Measurements from ENCODE around the gene OR52E6. TPM values are rescaled to one million over a fixed set of nuclear protein-coding genes. Genes with fewer than 3 reads are reported as not detected.

Gene OR52E6
- total RNA-seq = not detected in 2 replicates

GRCh38 chr11:5841797-5842196 is at the start of gene OR52E6:
OR52E6 (minus strand) TSS chr11:5841897; CDS start chr11:5841897, 0 bp downstream.

GRCh38 chr11:5880329-5880728 is 38.6 kb upstream of the OR52E6 start, which contains the start of gene OR52E4:
OR52E4 (plus strand) TSS chr11:5880629; CDS start chr11:5884293, 3,664 bp downstream.

GRCh38 chr11:5857590-5857989 is 15.9 kb upstream of the OR52E6 start, which contains the start of gene OR52E8:
OR52E8 (minus strand) TSS chr11:5857690; CDS start chr11:5857690, 0 bp downstream.

GRCh38 chr11:5808500-5809121 is 33.1 kb downstream of the OR52E6 start, which contains the start of gene OR52N2:
OR52N2 (plus strand) TSS chr11:5808924; CDS start chr11:5820336, 11,412 bp downstream.

GRCh38 chr11:5791165-5791564 is 50.5 kb downstream of the OR52E6 start, which contains the start of gene OR52N1:
OR52N1 (minus strand) TSS chr11:5791265; CDS start chr11:5788816, 2,449 bp downstream.

Other genes with a start within 250 kb of the OR52E6 start
- 2.7 and 2.8 TPM in 2 replicates for gene TRIM6, start 245.3 kb downstream of the OR52E6 start, total RNA-seq
- 4.9 and 6.5 TPM in 2 replicates for gene TRIM34, start 216.9 kb downstream of the OR52E6 start, total RNA-seq
- gene TRIM5, start 156.8 kb downstream of the OR52E6 start, total RNA-seq = 27.4 and 31.2 TPM in 2 replicates
- 18.9 and 41.5 TPM in 2 replicates for gene TRIM22, start 152.1 kb downstream of the OR52E6 start, total RNA-seq
- not detected in 2 replicates for gene OR56B1, start 105.4 kb downstream of the OR52E6 start, total RNA-seq
- gene OR52N4, start 87.7 kb downstream of the OR52E6 start, total RNA-seq = not detected in 2 replicates
- not detected in 2 replicates for gene OR52N5, start 58.5 kb downstream of the OR52E6 start, total RNA-seq
- gene OR52N1, start 50.6 kb downstream of the OR52E6 start, total RNA-seq = not detected in 2 replicates
- not detected in 2 replicates for gene OR52N2, start 33.0 kb downstream of the OR52E6 start, total RNA-seq
- gene OR52E8, start 15.8 kb upstream of the OR52E6 start, total RNA-seq = not detected in 2 replicates
- not detected in 2 replicates for gene OR52E4, start 38.7 kb upstream of the OR52E6 start, total RNA-seq
- not detected in 2 replicates for gene OR52E5, start 51.3 kb upstream of the OR52E6 start, total RNA-seq
- not detected in 2 replicates for gene OR56A3, start 100.4 kb upstream of the OR52E6 start, total RNA-seq
- gene OR56A5, start 126.6 kb upstream of the OR52E6 start, total RNA-seq = not detected in 2 replicates
- gene OR52L1, start 145.1 kb upstream of the OR52E6 start, total RNA-seq = not detected in 2 replicates
- not detected in 2 replicates for gene OR56A4, start 165.0 kb upstream of the OR52E6 start, total RNA-seq
- not detected in 2 replicates for gene OR56A1, start 188.9 kb upstream of the OR52E6 start, total RNA-seq

Measured in hair follicular keratinocyte (primary cell).